Activated CD4-positive, alpha-beta T cell treated with anti-CD3 and anti-CD28 coated beads for 36 hours (primary cell): ENCODE measurements around the gene UBE2I. TPM values are rescaled to one million over a fixed set of nuclear protein-coding genes. Genes with fewer than 3 reads are reported as not detected.

Experiments used
- ATAC-seq: fragments of 200-7000 bp; cut with Tn5 transposase; one replicate; pipeline ENCODE4 v1.10.0; 2021; ENCODE audit warnings: mild to moderate bottlenecking, moderate library complexity
- CTCF ChIA-PET: fragments of 350-600 bp; sonication (Branson Sonifier 250); formaldehyde crosslinking; loops from one replicate; lab custom pipeline; 2021; ENCODE audit warnings: antibody characterized with exemption; lab: Charles Lee
- POLR2A ChIA-PET: fragments of 350-600 bp; sonication (Branson Sonifier 250); formaldehyde crosslinking; loops from one replicate; lab custom pipeline; 2021; ENCODE audit warnings: antibody characterized with exemption, inconsistent platforms; lab: Charles Lee
- DNase-seq: peaks from one replicate; pipeline ENCODE4 v3.0.0-alpha.2; 2020
- H3K27ac Mint-ChIP-seq: one replicate; pipeline ENCODE4 v1.8.0; 2021; ENCODE audit warnings: mixed read lengths
- H3K27me3 Mint-ChIP-seq: one replicate; pipeline ENCODE4 v1.8.0; 2021; ENCODE audit warnings: mixed read lengths
- H3K36me3 Mint-ChIP-seq: one replicate; pipeline ENCODE4 v1.8.0; 2021; ENCODE audit warnings: low read depth, mixed read lengths
- H3K4me1 Mint-ChIP-seq: one replicate; pipeline ENCODE4 v1.8.0; 2021; ENCODE audit warnings: mixed read lengths
- H3K4me3 Mint-ChIP-seq: one replicate; pipeline ENCODE4 v1.8.0; 2021; ENCODE audit warnings: mild to moderate bottlenecking, moderate library complexity, mixed read lengths
- H3K9me3 Mint-ChIP-seq: one replicate; pipeline ENCODE4 v1.8.0; 2021; ENCODE audit warnings: low read depth, mixed read lengths
- intact Hi-C, 2 experiments: fragments of 100-400 bp; cut with DNase I in 1 of 2; cut with micrococcal nuclease in 1 of 2; formaldehyde crosslinking; loops; one replicate each; pipeline versions ENCODE4 v1.14.2 to v1.15.1; 2022 to 2024; cut with DNase I, micrococcal nuclease
- total RNA-seq, 2 experiments: library from RNA; stranded (reverse); gene quantifications; one replicate each; pipeline ENCODE4 v1.2.3, GENCODE V29; 2021

UBE2I gene
- total RNA-seq, 2 experiments from 2014 or later = 251 to 358 TPM

- ChIA-PET CTCF (interaction anchor here (0.6 kb wide), 1 partner anchor 245 kb away, joined by 3 read pairs; no protein-coding TSS in a partner anchor), POLR2A (no interaction called here)
- intact Hi-C loops = no loop called here
- Mint-ChIP-seq H3K27me3 (peaks cover 15% of the 10 kb centered on the region), H3K36me3 (no peaks in the 10 kb centered on the region), H3K4me1 (peaks cover 10% of the 10 kb centered on the region), H3K9me3 (no peaks in the 10 kb centered on the region), H3K27ac (no peak overlapping the region), H3K4me3 (no peak overlapping the region)
- ATAC-seq = no peak
- no peak for DNase-seq
These were observed 11.0 kb upstream of the UBE2I start for GRCh38 chr16:1298406-1298805.

GRCh38 chr16:1299012-1299867, 10.2 kb upstream of the UBE2I start:
- CTCF ChIA-PET = no interaction called here

GRCh38 chr16:1299868-1300203, 9.6 kb upstream of the UBE2I start:
- POLR2A ChIA-PET = no interaction called here
- no peak for DNase-seq
- no peak overlapping the region for H3K27ac Mint-ChIP-seq
- CTCF ChIA-PET = interaction anchor here (1.2 kb wide), 1 partner anchor 9 kb away, joined by 3 read pairs; no protein-coding TSS in a partner anchor
- H3K36me3 Mint-ChIP-seq = no peaks in the 10 kb centered on the region
- intact Hi-C loops = loop anchor here in 1 of 2 experiments (2.0 to 10.0 kb wide), 2 partner anchors 329 to 875 kb away; partner anchors contain the start of genes LMF1 and RAB11FIP3
- H3K4me1 Mint-ChIP-seq = peaks cover 24% of the 10 kb centered on the region
- no peak for ATAC-seq
- no peak overlapping the region for H3K4me3 Mint-ChIP-seq
- peaks cover 5% of the 10 kb centered on the region for H3K27me3 Mint-ChIP-seq
- H3K9me3 Mint-ChIP-seq = no peaks in the 10 kb centered on the region

More at GRCh38 chr16:1299012-1299867, 10.2 kb upstream of the UBE2I start:
- Mint-ChIP-seq H3K36me3 (no peaks in the 10 kb centered on the region), H3K4me1 (peaks cover 18% of the 10 kb centered on the region), H3K4me3 (no peak overlapping the region), H3K27ac (no peak overlapping the region), H3K9me3 (no peaks in the 10 kb centered on the region), H3K27me3 (peaks cover 9% of the 10 kb centered on the region)
- POLR2A ChIA-PET = no interaction called here
- intact Hi-C loops = no loop called here
- DNase-seq (no peak), ATAC-seq (no peak)

GRCh38 chr16:1300664-1301476, 8.6 kb upstream of the UBE2I start:
- intact Hi-C loops = loop anchor here in 1 of 2 experiments (2.0 to 10.0 kb wide), 2 partner anchors 330 to 876 kb away; partner anchors contain the start of genes LMF1 and RAB11FIP3
- no peaks in the 10 kb centered on the region for H3K9me3 Mint-ChIP-seq
- H3K4me3 Mint-ChIP-seq = no peak overlapping the region
- ATAC-seq (peak; percentile 60), DNase-seq (peak; percentile 87)
- H3K36me3 Mint-ChIP-seq = no peaks in the 10 kb centered on the region
- CTCF ChIA-PET = interaction anchor here (0.6 to 1.3 kb wide), 5 partner anchors 10 to 30 kb away, joined by 3 to 9 read pairs (median 3); no protein-coding TSS in a partner anchor
- peaks cover 5% of the 10 kb centered on the region for H3K27me3 Mint-ChIP-seq
- POLR2A ChIA-PET = interaction anchor here (0.6 to 0.7 kb wide), 2 partner anchors 8 to 15 kb away, joined by 3 read pairs; no protein-coding TSS in a partner anchor
- H3K27ac Mint-ChIP-seq = no peak overlapping the region
- H3K4me1 Mint-ChIP-seq = peaks cover 27% of the 10 kb centered on the region

GRCh38 chr16:1301562-1301961, 7.9 kb upstream of the UBE2I start:
- DNase-seq (no peak), ATAC-seq (no peak)
- Mint-ChIP-seq H3K9me3 (no peaks in the 10 kb centered on the region), H3K4me1 (peaks cover 34% of the 10 kb centered on the region), H3K27me3 (peaks cover 5% of the 10 kb centered on the region), H3K36me3 (no peaks in the 10 kb centered on the region), H3K4me3 (no peak overlapping the region), H3K27ac (no peak overlapping the region)
- intact Hi-C loops = loop anchor here in 1 of 2 experiments (2.0 to 10.0 kb wide), 2 partner anchors 331 to 877 kb away; partner anchors contain the start of genes LMF1 and RAB11FIP3
- ChIA-PET POLR2A (interaction anchor here (0.6 kb wide), 1 partner anchor 7 kb away, joined by 3 read pairs; no protein-coding TSS in a partner anchor), CTCF (interaction anchor here (0.6 to 1.3 kb wide), 5 partner anchors 14 to 34 kb away, joined by 3 to 9 read pairs (median 4); no protein-coding TSS in a partner anchor)

- Mint-ChIP-seq H3K27me3 (no peaks in the 10 kb centered on the region), H3K9me3 (no peaks in the 10 kb centered on the region), H3K36me3 (peaks cover 9% of the 10 kb centered on the region), H3K4me1 (peaks cover 39% of the 10 kb centered on the region), H3K4me3 (no peak overlapping the region), H3K27ac (no peak overlapping the region)
- no peak for ATAC-seq
- intact Hi-C loops = loop anchor here in 1 of 2 experiments (5.0 to 10.0 kb wide), 4 partner anchors 624 to 1366 kb away; partner anchors contain the start of genes DECR2, JMJD8, RAB11FIP3 and STUB1
- CTCF ChIA-PET = no interaction called here
- DNase-seq = no peak
- POLR2A ChIA-PET = interaction anchor here (0.6 to 0.7 kb wide), 2 partner anchors 229 to 850 kb away, joined by 3 to 6 read pairs; partner anchors contain the start of gene TRAF7
These were observed 3.6 kb upstream of the UBE2I start for GRCh38 chr16:1305823-1306222.

- Mint-ChIP-seq H3K36me3 (peaks cover 14% of the 10 kb centered on the region), H3K27ac (no peak overlapping the region), H3K27me3 (no peaks in the 10 kb centered on the region), H3K4me1 (peaks cover 44% of the 10 kb centered on the region), H3K9me3 (no peaks in the 10 kb centered on the region), H3K4me3 (no peak overlapping the region)
- intact Hi-C loops = loop anchor here in 1 of 2 experiments (5.0 to 10.0 kb wide), 4 partner anchors 624 to 1366 kb away; partner anchors contain the start of genes DECR2, JMJD8, RAB11FIP3 and STUB1
- DNase-seq = no peak
- ChIA-PET POLR2A (no interaction called here), CTCF (no interaction called here)
- ATAC-seq = no peak
These were observed 3.1 kb upstream of the UBE2I start for GRCh38 chr16:1306334-1306733.

GRCh38 chr16:1308036-1308976, 1.1 kb upstream of the UBE2I start:
- intact Hi-C loops = loop anchor here in 1 of 2 experiments (1.0 to 10.0 kb wide), 11 partner anchors 71 to 1364 kb away; partner anchors contain the start of genes CACNA1H, CAPN15, DECR2 and JMJD8
- POLR2A ChIA-PET = interaction anchor here (0.6 to 1.6 kb wide), 5 partner anchors 7 to 656 kb away, joined by 3 to 6 read pairs (median 3); partner anchors contain the start of genes RPS2 and UQCC4
- peak; percentile 23 for ATAC-seq
- no peaks in the 10 kb centered on the region for H3K9me3 Mint-ChIP-seq
- DNase-seq = no peak
- CTCF ChIA-PET = no interaction called here
- H3K4me3 Mint-ChIP-seq = peak overlapping the region; percentile 77
- H3K27me3 Mint-ChIP-seq = no peaks in the 10 kb centered on the region
- peaks cover 17% of the 10 kb centered on the region for H3K36me3 Mint-ChIP-seq
- peaks cover 53% of the 10 kb centered on the region for H3K4me1 Mint-ChIP-seq
- H3K27ac Mint-ChIP-seq = peak overlapping the region; percentile 99

GRCh38 chr16:1309888-1310831, 724 bp downstream of the UBE2I start:
- peak overlapping the region; percentile 93 for H3K27ac Mint-ChIP-seq

More at GRCh38 chr16:1309888-1310831, 724 bp downstream of the UBE2I start:
- DNase-seq (peak; percentile 73), ATAC-seq (peak; percentile 16)
- H3K4me1 Mint-ChIP-seq = peaks cover 39% of the 10 kb centered on the region
- peak overlapping the region; percentile 97 for H3K4me3 Mint-ChIP-seq
- H3K9me3 Mint-ChIP-seq = no peaks in the 10 kb centered on the region
- H3K27me3 Mint-ChIP-seq = no peaks in the 10 kb centered on the region
- intact Hi-C loops = loop anchor here (1.0 to 10.0 kb wide), 26 partner anchors 19 to 1362 kb away; partner anchors contain the start of genes UQCC4 (in 2 of the 2), BAIAP3 (in 1 of the 2), CACNA1H (in 1 of the 2) and CAPN15 (in 1 of the 2)
- peaks cover 27% of the 10 kb centered on the region for H3K36me3 Mint-ChIP-seq
- ChIA-PET CTCF (no interaction called here), POLR2A (interaction anchor here (1.6 kb wide), 1 partner anchor 111 kb away, joined by 6 read pairs; the partner anchor contains the start of gene UQCC4)
